NB4 (cell line): ENCODE measurements around the gene PLAGL1.

Experiments
- MYC ChIP-seq: IDR thresholded peaks from 2 replicates; pipeline ENCODE4 v1.6.1; 2011; ENCODE audit warnings: low read depth, low read length
- POLR2A ChIP-seq: IDR thresholded peaks from 2 replicates; pipeline ENCODE4 v1.6.1; 2011; ENCODE audit warnings: mild to moderate bottlenecking; ENCODE audit not compliant: insufficient read length; ENCODE audit errors: extremely low read depth
- TF ChIP-seq, protein P1 (sequence below): IDR thresholded peaks from one replicate; pipeline ENCODE4 v1.5.1; 2012; ENCODE audit warnings: low read depth, low read length

- TF ChIP-seq, protein P1, sequence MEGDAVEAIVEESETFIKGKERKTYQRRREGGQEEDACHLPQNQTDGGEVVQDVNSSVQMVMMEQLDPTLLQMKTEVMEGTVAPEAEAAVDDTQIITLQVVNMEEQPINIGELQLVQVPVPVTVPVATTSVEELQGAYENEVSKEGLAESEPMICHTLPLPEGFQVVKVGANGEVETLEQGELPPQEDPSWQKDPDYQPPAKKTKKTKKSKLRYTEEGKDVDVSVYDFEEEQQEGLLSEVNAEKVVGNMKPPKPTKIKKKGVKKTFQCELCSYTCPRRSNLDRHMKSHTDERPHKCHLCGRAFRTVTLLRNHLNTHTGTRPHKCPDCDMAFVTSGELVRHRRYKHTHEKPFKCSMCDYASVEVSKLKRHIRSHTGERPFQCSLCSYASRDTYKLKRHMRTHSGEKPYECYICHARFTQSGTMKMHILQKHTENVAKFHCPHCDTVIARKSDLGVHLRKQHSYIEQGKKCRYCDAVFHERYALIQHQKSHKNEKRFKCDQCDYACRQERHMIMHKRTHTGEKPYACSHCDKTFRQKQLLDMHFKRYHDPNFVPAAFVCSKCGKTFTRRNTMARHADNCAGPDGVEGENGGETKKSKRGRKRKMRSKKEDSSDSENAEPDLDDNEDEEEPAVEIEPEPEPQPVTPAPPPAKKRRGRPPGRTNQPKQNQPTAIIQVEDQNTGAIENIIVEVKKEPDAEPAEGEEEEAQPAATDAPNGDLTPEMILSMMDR = no peak
- TF ChIP-seq MYC = no peak
- TF ChIP-seq POLR2A = no peak
Observed at GRCh38 chr6:143966312-143966711, 41.7 kb downstream of the PLAGL1 start.
